GM12878 (cell line): ENCODE results near the gene THOC1. TPM values are rescaled to one million over a fixed set of nuclear protein-coding genes. Genes with fewer than 3 reads are reported as not detected.

ENCODE experiments used
- ATAC-seq: fragments of 200-7000 bp; cut with Tn5 transposase; 3 replicates; pipeline ENCODE4 v1.9.1; 2020; ENCODE audit warnings: mild to moderate bottlenecking, moderate library complexity
- BruUV-seq: library from RNA; stranded (reverse); fragments of 400-500 nt; replicated peaks from 2 replicates; lab custom pipeline; 2021; lab: Mats Ljungman, UMichigan
- CTCF ChIA-PET: fragments of 300-600 bp; sonication (Branson Sonifier 250); formaldehyde crosslinking; extraction: SDS; loops from one replicate; lab custom pipeline; 2021; ENCODE audit warnings: inconsistent platforms; lab: Yijun Ruan, JAX
- POLR2A ChIA-PET: fragments of 350-600 bp; formaldehyde crosslinking; extraction: SDS; loops from one replicate; lab custom pipeline; 2021; ENCODE audit warnings: inconsistent platforms; lab: Charles Lee
- RAD21 ChIA-PET: fragments of 300-600 bp; sonication (Branson Sonifier 250); formaldehyde crosslinking; loops from one replicate; lab custom pipeline; 2023; ENCODE audit warnings: antibody characterized with exemption; ENCODE audit not compliant: unreplicated experiment; lab: Charles Lee
- SMC1A ChIA-PET: fragments of 300-600 bp; sonication (Branson Sonifier 250); formaldehyde crosslinking; loops from one replicate; lab custom pipeline; 2023; ENCODE audit not compliant: unreplicated experiment, uncharacterized antibody; lab: Charles Lee
- DNase-seq: peaks from one replicate; pipeline ENCODE4 v3.0.0-alpha.2; 2011; ENCODE audit warnings: low read depth, low spot score
- FAIRE-seq: peaks from 3 replicates; lab custom pipeline; 2011; peaks lifted over from hg19 to GRCh38; lab: Jason Lieb, UNC
- H2AFZ ChIP-seq: 2 replicates; pipeline ENCODE4 v1.6.0; 2011; ENCODE audit warnings: low read depth, low read length, control low read depth; ENCODE audit not compliant: control insufficient read depth
- H3K27ac ChIP-seq: 2 replicates; pipeline ENCODE4 v1.5.1; 2011; ENCODE audit warnings: control low read depth; ENCODE audit not compliant: control insufficient read depth, insufficient read depth
- H3K27me3 ChIP-seq, 2 experiments: replicated peaks in 1 of 2; 2 replicates each; pipeline versions ENCODE4 v1.6.0 to v1.6.1; 2011; ENCODE audit warnings: low read length in 1 of 2; ENCODE audit not compliant: control insufficient read depth in 2 of 2, insufficient read depth in 2 of 2
- H3K36me3 ChIP-seq, 2 experiments: 2 replicates each; pipeline ENCODE4 v1.5.1; 2011; ENCODE audit warnings: low read length in 1 of 2; ENCODE audit not compliant: control insufficient read depth in 2 of 2, insufficient read depth in 2 of 2
- H3K4me1 ChIP-seq: 2 replicates; pipeline ENCODE4 v1.6.1; 2011; ENCODE audit warnings: mild to moderate bottlenecking, low read length, moderate library complexity, mixed read lengths; ENCODE audit not compliant: control insufficient read depth, insufficient read depth
- H3K4me2 ChIP-seq: 2 replicates; pipeline ENCODE4 v1.6.0; 2011; ENCODE audit warnings: control low read depth; ENCODE audit not compliant: control insufficient read depth, insufficient read depth
- H3K4me3 ChIP-seq: fragments of 200-600 bp; sonication (generic); 2 replicates; pipeline ENCODE4 v1.5.1; 2016
- H3K79me2 ChIP-seq: 2 replicates; pipeline ENCODE4 v1.6.0; 2011; ENCODE audit warnings: low read length; ENCODE audit not compliant: control insufficient read depth, insufficient read depth
- H3K9ac ChIP-seq: 2 replicates; pipeline ENCODE4 v1.8.0; 2011; ENCODE audit warnings: low read length, control low read depth, mixed read lengths; ENCODE audit not compliant: control insufficient read depth, insufficient read depth
- H3K9me3 ChIP-seq: replicated peaks from 3 replicates; pipeline ENCODE4 v1.5.1; 2011; ENCODE audit warnings: mild to moderate bottlenecking, low read length; ENCODE audit not compliant: control insufficient read depth, insufficient read depth
- H4K20me1 ChIP-seq: 2 replicates; pipeline ENCODE4 v1.6.0; 2011; ENCODE audit not compliant: control insufficient read depth, insufficient read depth
- DPF2 ChIP-seq: fragments of 450-650 bp; IDR thresholded peaks from 2 replicates; pipeline ENCODE4 v1.6.1; 2017; ENCODE audit warnings: mild to moderate bottlenecking
- ESRRA ChIP-seq: IDR thresholded peaks from 2 replicates; pipeline ENCODE4 v1.6.1; 2012; ENCODE audit warnings: mild to moderate bottlenecking, low read length, improper control_type of control experiment
- HDAC6 ChIP-seq: fragments of 200-600 bp; sonication (generic); IDR thresholded peaks from one replicate; pipeline ENCODE4 v1.8.0; 2017; ENCODE audit warnings: antibody characterized with exemption; ENCODE audit not compliant: unreplicated experiment
- KDM1A ChIP-seq: fragments of 200-600 bp; sonication (generic); IDR thresholded peaks from 2 replicates; pipeline ENCODE4 v1.6.1; 2016; ENCODE audit warnings: borderline replicate concordance
- NFIC ChIP-seq: IDR thresholded peaks from 2 replicates; pipeline ENCODE4 v1.6.1; 2012; ENCODE audit warnings: low read depth, mild to moderate bottlenecking, inconsistent platforms, low read length, moderate library complexity
- NR2C1 ChIP-seq: fragments of 450-650 bp; IDR thresholded peaks from 2 replicates; pipeline ENCODE4 v1.6.1; 2017; ENCODE audit warnings: antibody characterized with exemption, mild to moderate bottlenecking, moderate library complexity
- SMAD5 ChIP-seq: IDR thresholded peaks from 2 replicates; pipeline ENCODE4 v1.6.1; 2016; ENCODE audit warnings: antibody characterized with exemption, low read depth
- WRNIP1 ChIP-seq: IDR thresholded peaks from 2 replicates; pipeline ENCODE4 v1.6.1; 2011; ENCODE audit warnings: low read depth, low read length, improper control_type of control experiment, borderline replicate concordance
- WGBS: methylation state at CpG from one replicate; pipeline ENCODE4 v1.1.6; 2016; ENCODE audit warnings: low lambda C conversion rate; ENCODE audit not compliant: insufficient replicate concordance, insufficient coverage; ENCODE audit errors: missing lambda C conversion rate; 5-methylcytosine and 5-hydroxymethylcytosine counted together
- in situ Hi-C: fragments of 300-500 bp; cut with MboI; formaldehyde crosslinking; loops from 9 replicates; pipeline ENCODE4 v1.14.3; 2018; ENCODE audit warnings: mixed read lengths
- intact Hi-C: fragments of 100-400 bp; cut with micrococcal nuclease; formaldehyde crosslinking; loops from one replicate; pipeline ENCODE4 v1.14.2; 2022; ENCODE audit not compliant: unreplicated experiment
- polyA plus RNA-seq, 11 experiments: library from polyadenylated mRNA; depleted of rRNA in 4 of 11; unstranded in 6 of 11; stranded (reverse) in 5 of 11; fragments of >200 nt; fragmentation: Nextera tagmentation in 4 of 11; fragmentation: Illumina TruSeq in 1 of 11; extraction: Ambion mirVana in 4 of 11; extraction: Trizol in 1 of 11; gene quantifications; 1 replicate in 1 of 11; 2 replicates in 10 of 11; pipeline versions ENCODE4 v1.2.1 to v1.2.3, GENCODE V29; 2011 to 2016; ENCODE audit warnings: inconsistent platforms in 2 of 11, missing spikeins in 2 of 11, low read depth in 1 of 11
- total RNA-seq, 4 experiments: library from RNA; depleted of rRNA in 3 of 4; stranded (reverse); fragments of >200 nt in 3 of 4; fragmentation: Illumina TruSeq in 1 of 4; extraction: Trizol in 1 of 4; gene quantifications; 2 replicates each; pipeline versions ENCODE4 v1.2.1 to v1.2.3, GENCODE V29; 2013 to 2021
- TF ChIP-seq, protein P1 (sequence below): fragments of 450-650 bp; IDR thresholded peaks from 2 replicates; pipeline ENCODE4 v1.6.1; 2014; ENCODE audit warnings: mild to moderate bottlenecking
- TF ChIP-seq, protein P2 (sequence below): IDR thresholded peaks from 2 replicates; pipeline ENCODE4 v1.6.1; 2012; ENCODE audit warnings: low read depth, low read length, improper control_type of control experiment

THOC1 gene
- total and polyA plus RNA-seq, 10 of the 15 experiments (the other 5 are each of a cell fraction or from before 2014, with no cell fraction given), result 32.8 to 99.8 (median 49.0) TPM

DNA sequence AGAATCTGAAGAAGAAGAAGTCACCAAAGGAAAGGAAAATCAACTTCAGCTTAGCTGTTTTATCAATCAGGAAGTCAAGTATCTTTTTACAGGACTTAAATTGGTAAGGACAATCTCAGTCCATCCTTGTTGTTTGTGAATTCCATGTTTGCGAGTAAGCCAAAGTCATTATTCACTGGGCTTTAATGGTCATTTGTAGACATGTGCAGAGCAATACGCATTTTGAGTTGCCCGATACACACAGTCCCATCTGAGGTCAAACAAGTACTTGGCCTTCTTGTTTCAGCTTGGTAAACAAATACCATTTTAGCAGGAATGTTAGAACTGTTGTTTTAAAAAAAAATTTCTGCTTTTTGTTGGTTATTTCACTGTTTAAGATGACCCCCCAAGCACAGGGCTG, 68.6 kb downstream of the THOC1 start:
- ChIA-PET SMC1A (interaction anchor here (1.1 kb wide), 1 partner anchor 14 kb away, joined by 3 read pairs; no protein-coding TSS in a partner anchor), POLR2A (interaction anchor here (1.1 kb wide), 1 partner anchor 13 kb away, joined by 4 read pairs; no protein-coding TSS in a partner anchor), CTCF (interaction anchor here (1.1 kb wide), 1 partner anchor 20 kb away, joined by 3 read pairs; no protein-coding TSS in a partner anchor), RAD21 (no interaction called here)
- no peak overlapping the region for H3K27ac ChIP-seq
- no peak overlapping the region for H3K9ac ChIP-seq
- TF ChIP-seq HDAC6 (no peak), KDM1A (no peak), ESRRA (no peak), SMAD5 (no peak), NFIC (no peak), DPF2 (no peak), NR2C1 (no peak), WRNIP1 (no peak)
- TF ChIP-seq, protein P1, sequence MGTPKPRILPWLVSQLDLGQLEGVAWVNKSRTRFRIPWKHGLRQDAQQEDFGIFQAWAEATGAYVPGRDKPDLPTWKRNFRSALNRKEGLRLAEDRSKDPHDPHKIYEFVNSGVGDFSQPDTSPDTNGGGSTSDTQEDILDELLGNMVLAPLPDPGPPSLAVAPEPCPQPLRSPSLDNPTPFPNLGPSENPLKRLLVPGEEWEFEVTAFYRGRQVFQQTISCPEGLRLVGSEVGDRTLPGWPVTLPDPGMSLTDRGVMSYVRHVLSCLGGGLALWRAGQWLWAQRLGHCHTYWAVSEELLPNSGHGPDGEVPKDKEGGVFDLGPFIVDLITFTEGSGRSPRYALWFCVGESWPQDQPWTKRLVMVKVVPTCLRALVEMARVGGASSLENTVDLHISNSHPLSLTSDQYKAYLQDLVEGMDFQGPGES, result no peak
- TF ChIP-seq, protein P2, sequence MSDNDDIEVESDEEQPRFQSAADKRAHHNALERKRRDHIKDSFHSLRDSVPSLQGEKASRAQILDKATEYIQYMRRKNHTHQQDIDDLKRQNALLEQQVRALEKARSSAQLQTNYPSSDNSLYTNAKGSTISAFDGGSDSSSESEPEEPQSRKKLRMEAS, result no peak
- H3K27me3 ChIP-seq, result no peaks in the 10 kb centered on the region
- FAIRE-seq, result no peak
- no peaks in the 10 kb centered on the region for H4K20me1 ChIP-seq
- no peak overlapping the region for H3K4me2 ChIP-seq
- DNase-seq, result no peak
- no peaks in the 10 kb centered on the region for H3K4me1 ChIP-seq
- in situ Hi-C loops (no loop called here), intact Hi-C loops (no loop called here)
- 97% methylated on average over 3 of the region's 3 CpGs for WGBS
- no peak for ATAC-seq
- H2AFZ ChIP-seq, result no peak overlapping the region
- H3K79me2 ChIP-seq, result no peaks in the 10 kb centered on the region; the same call in 1 of the 2 replicates
- H3K4me3 ChIP-seq, result no peak overlapping the region
- peaks cover 1 to 25% of the 10 kb centered on the region in 2 experiments for H3K36me3 ChIP-seq
- H3K9me3 ChIP-seq, result no peaks in the 10 kb centered on the region
- BruUV-seq, result no TSS peak
